Measurements from ENCODE around the gene EPHB2.

GRCh38 chr1:22864886-22865285, 154.2 kb downstream of the EPHB2 start:
- TF ChIP-seq CTCF (IDR thresholded peaks at IDR 0.05) (no peak), POLR2A (IDR thresholded peaks at IDR 0.05) (no peak), EP300 (IDR thresholded peaks at IDR 0.05) (no peak)
